CD4-positive, alpha-beta T cell (primary cell): ENCODE measurements around the gene CCDC27. TPM values are rescaled to one million over a fixed set of nuclear protein-coding genes. Genes with fewer than 3 reads are reported as not detected.

Experiments
- ATAC-seq: fragments of 200-7000 bp; cut with Tn5 transposase; one replicate; pipeline ENCODE4 v1.10.0; 2022; ENCODE audit warnings: mild to moderate bottlenecking; ENCODE audit not compliant: poor library complexity
- CTCF ChIA-PET: fragments of 350-600 bp; sonication (Branson Sonifier 250); formaldehyde crosslinking; loops from one replicate; lab custom pipeline; 2021; ENCODE audit warnings: antibody characterized with exemption, inconsistent platforms; lab: Charles Lee
- POLR2A ChIA-PET: fragments of 350-600 bp; sonication (Branson Sonifier 250); formaldehyde crosslinking; loops from one replicate; lab custom pipeline; 2021; ENCODE audit warnings: antibody characterized with exemption, inconsistent platforms; lab: Charles Lee
- DNase-seq, 14 experiments: peaks; one replicate each; pipeline ENCODE4 v3.0.0-alpha.2; 2013 to 2020; ENCODE audit warnings: mixed read lengths in 2 of 14
- H3K27ac ChIP-seq, 2 donors: one replicate each; pipeline versions ENCODE4 v1.5.1 to v1.7.0; 2013; ENCODE audit warnings: low read length in 2 of 2, low read depth in 1 of 2, mild to moderate bottlenecking in 1 of 2
- H3K27me3 ChIP-seq, 2 experiments: 1 replicate in 1 of 2; 2 replicates in 1 of 2; pipeline versions ENCODE4 v1.6.1 to v1.7.0; 2013; ENCODE audit warnings: low read length in 2 of 2, control low read depth in 1 of 2, mild to moderate bottlenecking in 1 of 2, moderate library complexity in 1 of 2; ENCODE audit not compliant: insufficient read depth in 2 of 2, control insufficient read depth in 1 of 2
- H3K36me3 ChIP-seq: one replicate; pipeline ENCODE4 v1.6.1; 2013; ENCODE audit warnings: low read length, control low read depth; ENCODE audit not compliant: insufficient read depth
- H3K4me1 ChIP-seq: one replicate; pipeline ENCODE4 v1.6.1; 2013; ENCODE audit warnings: low read length, control low read depth; ENCODE audit not compliant: insufficient read depth
- H3K4me3 ChIP-seq: one replicate; pipeline ENCODE4 v1.5.1; 2013; ENCODE audit warnings: mild to moderate bottlenecking, low read length, moderate library complexity
- H3K9me3 ChIP-seq, 2 experiments: 1 replicate in 1 of 2; 2 replicates in 1 of 2; pipeline versions ENCODE4 v1.6.1 to v1.7.0; 2013; ENCODE audit warnings: low read length in 2 of 2, mild to moderate bottlenecking in 2 of 2, control low read depth in 1 of 2, moderate library complexity in 1 of 2; ENCODE audit not compliant: control insufficient read depth in 1 of 2, insufficient read depth in 1 of 2
- H3K27ac Mint-ChIP-seq: one replicate; pipeline ENCODE4 v1.8.0; 2020; ENCODE audit warnings: mixed read lengths
- H3K27me3 Mint-ChIP-seq: one replicate; pipeline ENCODE4 v1.8.0; 2021; ENCODE audit warnings: mixed read lengths
- H3K36me3 Mint-ChIP-seq: one replicate; pipeline ENCODE4 v1.8.0; 2021; ENCODE audit warnings: low read depth, mixed read lengths
- H3K4me1 Mint-ChIP-seq: one replicate; pipeline ENCODE4 v1.8.0; 2021; ENCODE audit warnings: low read depth, mixed read lengths
- H3K4me3 Mint-ChIP-seq: one replicate; pipeline ENCODE4 v1.8.0; 2020; ENCODE audit warnings: mild to moderate bottlenecking, mixed read lengths
- H3K9me3 Mint-ChIP-seq: one replicate; pipeline ENCODE4 v1.8.0; 2020; ENCODE audit warnings: mixed read lengths
- intact Hi-C, 2 experiments: fragments of 100-400 bp; cut with DNase I in 1 of 2; cut with micrococcal nuclease in 1 of 2; formaldehyde crosslinking; loops; one replicate each; pipeline versions ENCODE4 v1.15.1 to v1.9.0; 2023 to 2025; cut with DNase I, micrococcal nuclease
- total RNA-seq, 174 experiments: library from RNA in 2 of 174; stranded (reverse) in 2 of 174; gene quantifications; one replicate each; pipeline ENCODE4 v1.2.3 and lab custom pipeline; 2021 to 2026
- TF ChIP-seq, protein P1 (sequence below): fragments of 200-600 bp; IDR thresholded peaks from one replicate; pipeline ENCODE4 v1.8.0; 2022; ENCODE audit warnings: antibody characterized with exemption, mild to moderate bottlenecking

CCDC27 gene
- total RNA-seq, 2 experiments from 2014 or later: not detected

GRCh38 chr1:3776231-3776961 lies 24.1 kb downstream of the CCDC27 start:
- Histone ChIP-seq H3K27me3 (no peaks in the 10 kb centered on the region), H3K36me3 (peaks cover 25% of the 10 kb centered on the region), H3K9me3 (no peaks in the 10 kb centered on the region), H3K4me1 (peaks cover 28% of the 10 kb centered on the region), H3K4me3 (no peak overlapping the region), H3K27ac (no peak overlapping the region)
- ATAC-seq (no peak), DNase-seq (peak in 1 of 14 experiments; percentile 14)
- Mint-ChIP-seq H3K36me3 (peaks cover 22% of the 10 kb centered on the region), H3K27ac (peak overlapping the region; percentile 12), H3K9me3 (no peaks in the 10 kb centered on the region), H3K4me1 (peaks cover 5% of the 10 kb centered on the region), H3K4me3 (peak overlapping the region; percentile 7), H3K27me3 (no peaks in the 10 kb centered on the region)
- TF ChIP-seq, protein P1, sequence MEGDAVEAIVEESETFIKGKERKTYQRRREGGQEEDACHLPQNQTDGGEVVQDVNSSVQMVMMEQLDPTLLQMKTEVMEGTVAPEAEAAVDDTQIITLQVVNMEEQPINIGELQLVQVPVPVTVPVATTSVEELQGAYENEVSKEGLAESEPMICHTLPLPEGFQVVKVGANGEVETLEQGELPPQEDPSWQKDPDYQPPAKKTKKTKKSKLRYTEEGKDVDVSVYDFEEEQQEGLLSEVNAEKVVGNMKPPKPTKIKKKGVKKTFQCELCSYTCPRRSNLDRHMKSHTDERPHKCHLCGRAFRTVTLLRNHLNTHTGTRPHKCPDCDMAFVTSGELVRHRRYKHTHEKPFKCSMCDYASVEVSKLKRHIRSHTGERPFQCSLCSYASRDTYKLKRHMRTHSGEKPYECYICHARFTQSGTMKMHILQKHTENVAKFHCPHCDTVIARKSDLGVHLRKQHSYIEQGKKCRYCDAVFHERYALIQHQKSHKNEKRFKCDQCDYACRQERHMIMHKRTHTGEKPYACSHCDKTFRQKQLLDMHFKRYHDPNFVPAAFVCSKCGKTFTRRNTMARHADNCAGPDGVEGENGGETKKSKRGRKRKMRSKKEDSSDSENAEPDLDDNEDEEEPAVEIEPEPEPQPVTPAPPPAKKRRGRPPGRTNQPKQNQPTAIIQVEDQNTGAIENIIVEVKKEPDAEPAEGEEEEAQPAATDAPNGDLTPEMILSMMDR: peak; percentile 13
- ChIA-PET CTCF (interaction anchor here (0.6 to 1.5 kb wide), 8 partner anchors 11 to 81 kb away, joined by 3 to 16 read pairs (median 4); partner anchors contain the start of genes CEP104, DFFB and LRRC47), POLR2A (no interaction called here)
- intact Hi-C loops: loop anchor here in 1 of 2 experiments (10.0 kb wide), 1 partner anchor 1252 kb away; the partner anchor contains the start of gene PANK4

DNA sequence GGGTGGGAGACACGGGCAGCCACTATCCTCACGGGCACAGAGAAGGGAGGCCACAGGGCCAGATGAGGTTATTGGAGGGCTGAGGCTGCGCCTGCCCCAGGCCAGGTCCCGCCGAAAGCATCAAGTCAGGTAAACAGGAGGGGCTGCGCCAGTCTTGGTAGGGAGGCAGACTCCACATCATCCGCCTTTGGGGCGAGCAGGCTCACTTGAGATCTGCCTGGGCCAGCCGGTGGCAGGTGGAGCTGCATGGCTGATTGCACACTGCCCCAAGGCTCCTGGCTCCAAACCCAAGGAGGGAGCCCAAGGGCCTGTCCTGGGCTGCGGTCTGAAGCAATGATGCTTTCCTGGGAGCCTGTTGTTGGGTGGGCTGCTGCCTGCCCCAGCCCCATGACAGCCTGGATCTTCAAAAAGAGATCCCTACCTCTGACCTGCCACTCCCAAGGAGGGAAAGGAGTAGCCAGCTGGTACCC lies 24.9 kb downstream of the CCDC27 start:
- H3K27me3 Mint-ChIP-seq: no peaks in the 10 kb centered on the region
- H3K9me3 Mint-ChIP-seq: no peaks in the 10 kb centered on the region
- Histone ChIP-seq H3K9me3 (no peaks in the 10 kb centered on the region), H3K36me3 (peaks cover 31% of the 10 kb centered on the region), H3K4me3 (no peak overlapping the region), H3K27me3 (no peaks in the 10 kb centered on the region), H3K4me1 (peaks cover 21% of the 10 kb centered on the region), H3K27ac (no peak overlapping the region)
- ChIA-PET POLR2A (no interaction called here), CTCF (no interaction called here)
- H3K27ac Mint-ChIP-seq: peak overlapping the region; percentile 12
- H3K36me3 Mint-ChIP-seq: peaks cover 29% of the 10 kb centered on the region
- ATAC-seq: no peak
- no peak overlapping the region for H3K4me3 Mint-ChIP-seq
- H3K4me1 Mint-ChIP-seq: peaks cover 5% of the 10 kb centered on the region
- peak in 1 of 14 experiments; percentile 11 for DNase-seq
- TF ChIP-seq, protein P1: no peak
- intact Hi-C loops: loop anchor here in 1 of 2 experiments (10.0 kb wide), 1 partner anchor 1252 kb away; the partner anchor contains the start of gene PANK4

DNA sequence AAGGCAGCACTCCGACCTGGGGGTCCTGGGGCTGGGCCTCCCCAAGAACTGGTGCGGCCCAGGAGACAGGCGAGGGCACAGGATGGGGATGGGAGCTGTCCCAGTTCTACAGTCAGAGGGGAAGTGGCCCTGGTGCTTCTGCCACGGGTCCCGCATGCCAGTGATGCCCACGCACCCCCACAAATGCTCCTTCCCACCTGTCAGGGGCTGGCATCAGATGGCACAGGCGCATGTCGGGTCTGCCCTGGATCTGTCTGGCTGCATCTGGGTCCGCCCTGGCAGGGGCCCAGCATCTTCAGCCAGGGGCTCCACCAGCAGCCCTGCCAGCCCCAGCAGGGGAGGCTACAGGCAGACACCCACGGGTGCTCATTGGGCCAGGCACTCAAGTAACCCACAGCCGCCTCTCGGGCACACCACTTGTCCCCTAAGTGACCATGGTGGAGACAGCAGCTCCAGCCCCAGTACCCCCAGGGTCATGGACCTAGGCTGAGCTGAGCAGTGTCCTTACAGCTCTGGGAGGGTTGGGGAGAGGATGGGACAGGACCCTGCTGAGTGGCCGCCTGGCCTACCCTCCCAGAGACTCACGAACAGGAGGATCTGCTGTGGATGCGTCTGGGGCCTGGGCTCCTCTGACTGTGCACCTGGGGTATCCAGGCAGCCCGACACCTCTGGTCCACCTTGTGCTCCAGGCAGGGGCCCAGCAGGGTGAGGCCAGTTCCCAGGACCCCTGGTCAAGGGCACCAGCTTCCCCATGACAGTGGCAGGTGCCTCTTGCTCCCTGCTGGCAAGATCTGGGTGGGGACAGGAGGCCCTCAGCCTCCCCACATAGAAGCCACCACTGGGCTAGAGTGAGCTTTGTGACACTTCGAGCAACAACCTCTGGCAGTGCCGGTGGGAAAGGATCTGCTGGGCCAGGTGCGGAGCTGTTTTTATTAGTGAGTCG lies 25.7 kb downstream of the CCDC27 start:
- H3K27me3 ChIP-seq: no peaks in the 10 kb centered on the region
- H3K9me3 Mint-ChIP-seq: no peaks in the 10 kb centered on the region
- H3K4me1 ChIP-seq: peaks cover 18% of the 10 kb centered on the region
- ChIA-PET POLR2A (no interaction called here), CTCF (no interaction called here)
- no peaks in the 10 kb centered on the region for H3K27me3 Mint-ChIP-seq
- H3K36me3 Mint-ChIP-seq: peaks cover 37% of the 10 kb centered on the region
- H3K9me3 ChIP-seq: no peaks in the 10 kb centered on the region
- H3K4me1 Mint-ChIP-seq: peaks cover 5% of the 10 kb centered on the region
- peak in 1 of 14 experiments; percentile 18 for DNase-seq
- TF ChIP-seq, protein P1: no peak
- no peak overlapping the region for H3K4me3 ChIP-seq
- ATAC-seq: no peak
- intact Hi-C loops: loop anchor here in 1 of 2 experiments (10.0 kb wide), 1 partner anchor 1253 kb away; the partner anchor contains the start of gene PANK4
- H3K27ac Mint-ChIP-seq: no peak overlapping the region
- H3K36me3 ChIP-seq: peaks cover 39% of the 10 kb centered on the region
- H3K27ac ChIP-seq: no peak overlapping the region
- no peak overlapping the region for H3K4me3 Mint-ChIP-seq
